GM21619 (cell line): Measurements from ENCODE around the gene ABCB9.
"Not testable (repeated sequence)": the region's sequence is repeated elsewhere in the genome, so short reads cannot be mapped to it uniquely, and the experiment has no call there.

Source experiments
- ATAC-seq: cut with Tn5 transposase; IDR thresholded peaks from one replicate; pipeline ENCODE4 v1.9.1; 2021; ENCODE audit not compliant: unreplicated experiment

Gene ABCB9

GRCh38 chr12:122965851-122966742 lies at the start of gene ABCB9:
ABCB9 (minus strand) TSS chr12:122966463; CDS start chr12:122960235, 6,228 bp downstream.
- peak; percentile 72 for ATAC-seq

- not testable (repeated sequence) for ATAC-seq
These were observed 48.2 kb upstream of the ABCB9 start for GRCh38 chr12:123014473-123014872.

GRCh38 chr12:123013185-123014095 lies 47.2 kb upstream of the ABCB9 start:
- ATAC-seq = no peak

- no peak for ATAC-seq
These were observed 45.4 kb upstream of the ABCB9 start for GRCh38 chr12:123011701-123012100.

GRCh38 chr12:123010681-123011080 lies 44.4 kb upstream of the ABCB9 start:
- ATAC-seq = no peak

- ATAC-seq = no peak
These were observed 43.8 kb upstream of the ABCB9 start for GRCh38 chr12:123010110-123010509.

GRCh38 chr12:123006977-123007376 lies 40.7 kb upstream of the ABCB9 start:
- ATAC-seq = no peak

GRCh38 chr12:123005081-123005626 lies 38.9 kb upstream of the ABCB9 start:
- ATAC-seq = no peak

GRCh38 chr12:123004287-123004686 lies 38.0 kb upstream of the ABCB9 start:
- ATAC-seq = no peak

GRCh38 chr12:123003257-123003656 lies 37.0 kb upstream of the ABCB9 start:
- ATAC-seq = no peak

- no peak for ATAC-seq
These were observed 35.2 kb upstream of the ABCB9 start for GRCh38 chr12:123001464-123001863.

GRCh38 chr12:123000578-123000977 lies 34.3 kb upstream of the ABCB9 start:
- ATAC-seq = no peak

GRCh38 chr12:122999986-123000420 lies 33.7 kb upstream of the ABCB9 start:
- no peak for ATAC-seq

- no peak for ATAC-seq
These were observed 33.1 kb upstream of the ABCB9 start for GRCh38 chr12:122999196-122999946.

- no peak for ATAC-seq
These were observed 32.1 kb upstream of the ABCB9 start for GRCh38 chr12:122998316-122998715.

GRCh38 chr12:122997343-122998250 lies 31.3 kb upstream of the ABCB9 start:
- ATAC-seq = no peak

- ATAC-seq = no peak
These were observed 30.5 kb upstream of the ABCB9 start for GRCh38 chr12:122996621-122997342.

- no peak for ATAC-seq
These were observed 29.9 kb upstream of the ABCB9 start for GRCh38 chr12:122996188-122996601.
